Activated CD8-positive, alpha-beta memory T cell treated with anti-CD3 and anti-CD28 coated beads for 4 hours (primary cell): Measurements from ENCODE around the gene TANC1.

Experiments
- DNase-seq, 2 donors: peaks; one replicate each; pipeline ENCODE4 v3.0.0-alpha.2; 2020; ENCODE audit warnings: low read depth in 2 of 2

Gene TANC1

GRCh38 chr2:158994920-158995676 lies 26.7 kb downstream of the TANC1 start:
- no peak for DNase-seq

GRCh38 chr2:158995677-158996049 lies 27.2 kb downstream of the TANC1 start:
- DNase-seq = no peak

GRCh38 chr2:158996378-158996993 lies 28.0 kb downstream of the TANC1 start:
- no peak for DNase-seq

GRCh38 chr2:158997037-158997790 lies 28.8 kb downstream of the TANC1 start:
- no peak for DNase-seq

- DNase-seq = no peak
These were observed 30.3 kb downstream of the TANC1 start for GRCh38 chr2:158998551-158999248.

GRCh38 chr2:158999458-158999857 lies 31.0 kb downstream of the TANC1 start:
- DNase-seq = no peak

- no peak for DNase-seq
These were observed 31.6 kb downstream of the TANC1 start for GRCh38 chr2:159000072-159000471.

GRCh38 chr2:159002462-159003111 lies 34.1 kb downstream of the TANC1 start:
- no peak for DNase-seq

GRCh38 chr2:159003555-159003954 lies 35.1 kb downstream of the TANC1 start:
- no peak for DNase-seq

- DNase-seq = no peak
These were observed 36.4 kb downstream of the TANC1 start for GRCh38 chr2:159004849-159005248.

- no peak for DNase-seq
These were observed 41.5 kb downstream of the TANC1 start for GRCh38 chr2:159009940-159010339.

- no peak for DNase-seq
These were observed 41.9 kb downstream of the TANC1 start for GRCh38 chr2:159010340-159010739.

- no peak for DNase-seq
These were observed 42.5 kb downstream of the TANC1 start for GRCh38 chr2:159010963-159011362.

- no peak for DNase-seq
These were observed 43.7 kb downstream of the TANC1 start for GRCh38 chr2:159012142-159012541.

GRCh38 chr2:159013103-159013502 lies 44.7 kb downstream of the TANC1 start:
- no peak for DNase-seq

GRCh38 chr2:159015174-159015573 lies 46.7 kb downstream of the TANC1 start:
- no peak for DNase-seq

GRCh38 chr2:159015823-159016222 lies 47.4 kb downstream of the TANC1 start:
- DNase-seq = no peak

- DNase-seq = no peak
These were observed 49.4 kb downstream of the TANC1 start for GRCh38 chr2:159017837-159018236.

- DNase-seq = no peak
These were observed 50.6 kb downstream of the TANC1 start for GRCh38 chr2:159019021-159019420.

- DNase-seq = no peak
These were observed 53.6 kb downstream of the TANC1 start for GRCh38 chr2:159022019-159022418.

- no peak for DNase-seq
These were observed 57.7 kb downstream of the TANC1 start for GRCh38 chr2:159026170-159026569.

- DNase-seq = no peak
These were observed 60.3 kb downstream of the TANC1 start for GRCh38 chr2:159028776-159029175.
